Measurements from ENCODE around the gene FAM184A. TPM values are rescaled to one million over a fixed set of nuclear protein-coding genes. Genes with fewer than 3 reads are reported as not detected.

The FAM184A gene
- total RNA-seq, 1 donor from 2014 or later, result 24.8 TPM

- Histone ChIP-seq H4K20me1 (ENCODE audit: low read depth) (no peaks in the 10 kb centered on the region), H3K4me3 (no peak overlapping the region), H3K36me3 (peaks cover 2% of the 10 kb centered on the region), H2AFZ (replicated peaks) (no peak overlapping the region), H3K79me2 (ENCODE audit: low read depth) (no peaks in the 10 kb centered on the region), H3F3A (ENCODE audit: low read depth) (no peaks in the 10 kb centered on the region), H3K4me2 (no peak overlapping the region), H3K27ac (no peak overlapping the region), H3K9ac (no peak overlapping the region), H3K27me3 (no peaks in the 10 kb centered on the region), H3K4me1 (no peaks in the 10 kb centered on the region), H3K9me3 (ENCODE audit: low read depth) (no peaks in the 10 kb centered on the region)
- TF ChIP-seq EZH2 (IDR thresholded peaks at IDR 0.05) (no peak), EZH2phosphoT487 (IDR thresholded peaks at IDR 0.05) (no peak), CTCF (IDR thresholded peaks at IDR 0.05) (no peak)
- Mint-ChIP-seq H3K4me1 (no peaks in the 10 kb centered on the region), H3K27me3 (ENCODE audit: insufficient read depth, low read depth) (no peaks in the 10 kb centered on the region), H3K36me3 (peaks cover 38% of the 10 kb centered on the region), H3K27ac (no peak overlapping the region), H3K4me3 (no peak overlapping the region), H3K9me3 (no peaks in the 10 kb centered on the region)
- no peak for DNase-seq (ENCODE audit: low spot score)
These were observed 157.4 kb downstream of the FAM184A start for GRCh38 chr6:118921084-118921483.

DNA sequence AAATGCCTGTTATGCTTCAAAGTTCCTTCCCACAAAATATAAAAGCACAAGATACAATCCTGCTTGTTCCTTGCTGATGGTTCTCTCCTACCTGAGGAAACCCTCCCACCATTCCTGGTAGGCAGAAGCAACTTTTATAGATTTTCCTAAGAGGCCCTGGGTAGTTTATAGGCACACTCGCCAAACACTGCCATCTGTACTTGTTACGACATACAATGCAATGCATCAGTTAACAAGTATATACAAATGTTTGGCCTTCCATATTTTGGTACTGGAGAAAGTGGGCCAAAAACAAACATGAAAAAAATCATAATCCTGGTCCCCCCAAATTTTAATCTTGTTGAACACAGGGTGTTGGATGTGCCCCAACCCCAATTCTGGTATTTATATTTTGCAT, 160.1 kb downstream of the FAM184A start:
- H3K27ac Mint-ChIP-seq, result no peak overlapping the region
- Histone ChIP-seq H3K79me2 (ENCODE audit: low read depth) (no peaks in the 10 kb centered on the region), H3K36me3 (no peaks in the 10 kb centered on the region), H3K9ac (no peak overlapping the region), H2AFZ (replicated peaks) (no peak overlapping the region), H3K4me1 (no peaks in the 10 kb centered on the region), H3K4me2 (no peak overlapping the region), H3F3A (ENCODE audit: low read depth) (no peaks in the 10 kb centered on the region), H3K4me3 (no peak overlapping the region), H3K27me3 (no peaks in the 10 kb centered on the region), H3K9me3 (ENCODE audit: low read depth) (no peaks in the 10 kb centered on the region), H4K20me1 (ENCODE audit: low read depth) (no peaks in the 10 kb centered on the region), H3K27ac (no peak overlapping the region)
- DNase-seq (ENCODE audit: low spot score), result no peak
- no peak for TF ChIP-seq EZH2phosphoT487 (IDR thresholded peaks at IDR 0.05)
- no peak for TF ChIP-seq EZH2 (IDR thresholded peaks at IDR 0.05)
- no peak for TF ChIP-seq CTCF (IDR thresholded peaks at IDR 0.05)
- H3K36me3 Mint-ChIP-seq, result peaks cover 34% of the 10 kb centered on the region
- no peak overlapping the region for H3K4me3 Mint-ChIP-seq
- H3K9me3 Mint-ChIP-seq, result no peaks in the 10 kb centered on the region
- H3K27me3 Mint-ChIP-seq (ENCODE audit: insufficient read depth, low read depth), result no peaks in the 10 kb centered on the region
- no peaks in the 10 kb centered on the region for H3K4me1 Mint-ChIP-seq

GRCh38 chr6:118917546-118918328, 160.7 kb downstream of the FAM184A start:
- H3K9me3 Mint-ChIP-seq, result no peaks in the 10 kb centered on the region
- no peak overlapping the region for H3K27ac ChIP-seq
- no peak overlapping the region for H2AFZ ChIP-seq (replicated peaks)
- no peak overlapping the region for H3K4me2 ChIP-seq
- H3F3A ChIP-seq (ENCODE audit: low read depth), result no peaks in the 10 kb centered on the region
- no peak overlapping the region for H3K4me3 Mint-ChIP-seq
- no peaks in the 10 kb centered on the region for H3K36me3 ChIP-seq
- no peaks in the 10 kb centered on the region for H3K27me3 ChIP-seq
- H3K4me3 ChIP-seq, result no peak overlapping the region
- H3K4me1 Mint-ChIP-seq, result no peaks in the 10 kb centered on the region
- H3K27me3 Mint-ChIP-seq (ENCODE audit: insufficient read depth, low read depth), result no peaks in the 10 kb centered on the region
- peaks cover 36% of the 10 kb centered on the region for H3K36me3 Mint-ChIP-seq
- TF ChIP-seq CTCF (IDR thresholded peaks at IDR 0.05) (no peak), EZH2 (IDR thresholded peaks at IDR 0.05) (no peak), EZH2phosphoT487 (IDR thresholded peaks at IDR 0.05) (no peak)
- H3K4me1 ChIP-seq, result no peaks in the 10 kb centered on the region
- H4K20me1 ChIP-seq (ENCODE audit: low read depth), result no peaks in the 10 kb centered on the region
- H3K79me2 ChIP-seq (ENCODE audit: low read depth), result no peaks in the 10 kb centered on the region
- no peak overlapping the region for H3K9ac ChIP-seq
- no peaks in the 10 kb centered on the region for H3K9me3 ChIP-seq (ENCODE audit: low read depth)
- no peak for DNase-seq (ENCODE audit: low spot score)
- H3K27ac Mint-ChIP-seq, result no peak overlapping the region

All from neural progenitor cell (in vitro differentiated cells).